ENCODE data around the gene ROCK2.

- TF ChIP-seq POLR2A (IDR thresholded peaks at IDR 0.05; ENCODE audit: low read length), result no peak
- TF ChIP-seq GATA1 (IDR thresholded peaks at IDR 0.05; ENCODE audit: low read depth, low read length), result no peak
These were observed 11.8 kb downstream of the ROCK2 start for GRCh38 chr2:11332596-11332995.
